ENCODE data around the gene KIF13A. TPM values are rescaled to one million over a fixed set of nuclear protein-coding genes. Genes with fewer than 3 reads are reported as not detected.

KIF13A gene
- total RNA-seq, 1 experiment from 2014 or later = 24.1 TPM

GRCh38 chr6:17851001-17851719 is 136.3 kb downstream of the KIF13A start:
- Mint-ChIP-seq H3K27ac (ENCODE audit: low read depth, unreplicated experiment) (no peak overlapping the region), H3K4me3 (ENCODE audit: unreplicated experiment) (no peak overlapping the region), H3K36me3 (ENCODE audit: insufficient read depth, unreplicated experiment) (peaks cover 37% of the 10 kb centered on the region), H3K27me3 (ENCODE audit: insufficient read depth, unreplicated experiment) (no peaks in the 10 kb centered on the region), H3K4me1 (ENCODE audit: insufficient read depth, unreplicated experiment) (no peaks in the 10 kb centered on the region), H3K9me3 (ENCODE audit: unreplicated experiment) (no peaks in the 10 kb centered on the region)
- DNase-seq (ENCODE audit: unreplicated experiment) = no peak
- BruUV-seq (replicated peaks) = no TSS peak
- POLR2A ChIA-PET = interaction anchor here (0.5 to 1.4 kb wide), 3 partner anchors 11 to 13 kb away, joined by 3 to 5 read pairs (median 4); no protein-coding TSS in a partner anchor
- intact Hi-C loops (cut with micrococcal nuclease) = no loop called here
- TF ChIP-seq, protein P1, sequence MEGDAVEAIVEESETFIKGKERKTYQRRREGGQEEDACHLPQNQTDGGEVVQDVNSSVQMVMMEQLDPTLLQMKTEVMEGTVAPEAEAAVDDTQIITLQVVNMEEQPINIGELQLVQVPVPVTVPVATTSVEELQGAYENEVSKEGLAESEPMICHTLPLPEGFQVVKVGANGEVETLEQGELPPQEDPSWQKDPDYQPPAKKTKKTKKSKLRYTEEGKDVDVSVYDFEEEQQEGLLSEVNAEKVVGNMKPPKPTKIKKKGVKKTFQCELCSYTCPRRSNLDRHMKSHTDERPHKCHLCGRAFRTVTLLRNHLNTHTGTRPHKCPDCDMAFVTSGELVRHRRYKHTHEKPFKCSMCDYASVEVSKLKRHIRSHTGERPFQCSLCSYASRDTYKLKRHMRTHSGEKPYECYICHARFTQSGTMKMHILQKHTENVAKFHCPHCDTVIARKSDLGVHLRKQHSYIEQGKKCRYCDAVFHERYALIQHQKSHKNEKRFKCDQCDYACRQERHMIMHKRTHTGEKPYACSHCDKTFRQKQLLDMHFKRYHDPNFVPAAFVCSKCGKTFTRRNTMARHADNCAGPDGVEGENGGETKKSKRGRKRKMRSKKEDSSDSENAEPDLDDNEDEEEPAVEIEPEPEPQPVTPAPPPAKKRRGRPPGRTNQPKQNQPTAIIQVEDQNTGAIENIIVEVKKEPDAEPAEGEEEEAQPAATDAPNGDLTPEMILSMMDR (IDR thresholded peaks at IDR 0.05; ENCODE audit: unreplicated experiment) = no peak
- CTCF ChIA-PET = interaction anchor here (0.7 kb wide), 1 partner anchor 13 kb away, joined by 3 read pairs; no protein-coding TSS in a partner anchor

DNA sequence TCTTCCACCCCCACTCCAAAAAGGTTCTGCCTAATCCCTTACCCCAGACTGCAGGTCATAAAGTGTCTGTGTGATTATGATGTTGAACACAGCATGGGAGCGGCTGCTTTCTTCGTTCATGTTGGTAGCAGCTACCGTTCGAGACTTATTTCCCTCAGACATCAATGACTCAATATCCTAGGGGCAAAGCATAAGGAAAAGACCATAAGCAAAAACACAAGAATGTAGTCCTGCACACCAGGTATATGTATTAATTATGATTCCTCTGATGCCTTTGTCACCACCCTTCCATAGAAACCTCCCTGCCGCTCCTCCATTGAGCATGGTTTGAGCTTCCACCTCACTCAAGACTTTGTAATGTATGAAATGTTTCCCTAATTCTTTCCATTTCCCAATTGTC is 137.2 kb downstream of the KIF13A start:
- H3K9me3 Mint-ChIP-seq (ENCODE audit: unreplicated experiment) = no peaks in the 10 kb centered on the region
- intact Hi-C loops (cut with micrococcal nuclease) = no loop called here
- no peak overlapping the region for H3K27ac Mint-ChIP-seq (ENCODE audit: low read depth, unreplicated experiment)
- no peaks in the 10 kb centered on the region for H3K27me3 Mint-ChIP-seq (ENCODE audit: insufficient read depth, unreplicated experiment)
- no peak for DNase-seq (ENCODE audit: unreplicated experiment)
- no peaks in the 10 kb centered on the region for H3K4me1 Mint-ChIP-seq (ENCODE audit: insufficient read depth, unreplicated experiment)
- CTCF ChIA-PET = interaction anchor here (0.7 to 1.0 kb wide), 3 partner anchors 19 to 123 kb away, joined by 3 to 5 read pairs (median 4); no protein-coding TSS in a partner anchor
- TF ChIP-seq, protein P1 (IDR thresholded peaks at IDR 0.05; ENCODE audit: unreplicated experiment) = no peak
- H3K36me3 Mint-ChIP-seq (ENCODE audit: insufficient read depth, unreplicated experiment) = peaks cover 34% of the 10 kb centered on the region
- POLR2A ChIA-PET = no interaction called here
- no peak overlapping the region for H3K4me3 Mint-ChIP-seq (ENCODE audit: unreplicated experiment)
- no TSS peak for BruUV-seq (replicated peaks)

DNA sequence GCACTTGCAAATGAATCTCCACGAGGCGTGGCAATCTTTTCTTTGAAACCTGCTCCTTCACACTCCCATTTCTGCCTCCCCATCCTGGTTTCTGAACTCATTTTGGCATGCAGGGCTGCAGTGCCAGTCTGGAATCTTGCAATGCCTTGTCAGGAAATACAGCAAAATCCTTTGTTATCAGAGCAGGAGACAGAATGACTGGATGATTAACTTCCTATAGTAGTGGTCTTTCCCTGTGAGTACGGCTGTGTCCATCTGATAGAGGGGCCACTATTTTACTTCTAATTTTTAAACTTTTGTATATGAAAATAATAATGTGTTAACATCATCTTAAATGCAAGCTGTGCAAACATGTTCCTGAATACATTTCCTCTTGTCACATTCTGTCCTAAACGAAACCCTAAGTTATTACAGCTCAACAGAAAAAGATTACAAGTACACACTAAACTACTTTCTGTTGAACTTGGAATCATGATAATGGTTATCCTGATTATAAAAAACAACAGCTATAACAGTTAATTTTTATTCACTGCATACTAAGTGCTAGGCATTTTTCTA is 140.2 kb downstream of the KIF13A start:
- no TSS peak for BruUV-seq (replicated peaks)
- no peaks in the 10 kb centered on the region for H3K9me3 Mint-ChIP-seq (ENCODE audit: unreplicated experiment)
- no peak overlapping the region for H3K27ac Mint-ChIP-seq (ENCODE audit: low read depth, unreplicated experiment)
- POLR2A ChIA-PET = interaction anchor here (0.7 to 1.9 kb wide), 2 partner anchors 17 to 43 kb away, joined by 3 to 5 read pairs; no protein-coding TSS in a partner anchor
- no peaks in the 10 kb centered on the region for H3K27me3 Mint-ChIP-seq (ENCODE audit: insufficient read depth, unreplicated experiment)
- no peaks in the 10 kb centered on the region for H3K4me1 Mint-ChIP-seq (ENCODE audit: insufficient read depth, unreplicated experiment)
- peaks cover 35% of the 10 kb centered on the region for H3K36me3 Mint-ChIP-seq (ENCODE audit: insufficient read depth, unreplicated experiment)
- CTCF ChIA-PET = no interaction called here
- TF ChIP-seq, protein P1 (IDR thresholded peaks at IDR 0.05; ENCODE audit: unreplicated experiment) = no peak
- H3K4me3 Mint-ChIP-seq (ENCODE audit: unreplicated experiment) = no peak overlapping the region
- intact Hi-C loops (cut with micrococcal nuclease) = no loop called here
- DNase-seq (ENCODE audit: unreplicated experiment) = no peak

DNA sequence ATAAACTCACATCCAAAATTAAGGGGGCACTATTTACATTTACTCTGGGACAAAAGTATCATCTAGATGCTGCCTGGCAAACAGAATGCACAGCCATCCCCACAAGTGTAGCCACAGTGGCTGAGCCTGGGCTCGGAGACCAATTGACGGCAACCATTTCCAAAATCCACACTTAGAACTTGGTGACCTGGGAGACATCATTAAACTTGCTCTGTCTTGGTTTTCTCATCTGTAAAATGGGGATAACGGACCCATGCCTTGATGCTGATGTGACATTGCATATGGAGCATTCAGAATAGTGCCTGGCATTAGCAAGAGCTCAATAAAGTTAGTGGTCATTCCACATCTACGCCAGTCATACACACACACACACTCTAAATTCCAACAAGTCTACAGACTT is 140.7 kb downstream of the KIF13A start:
- H3K36me3 Mint-ChIP-seq (ENCODE audit: insufficient read depth, unreplicated experiment) = peaks cover 35% of the 10 kb centered on the region
- CTCF ChIA-PET = no interaction called here
- BruUV-seq (replicated peaks) = no TSS peak
- H3K9me3 Mint-ChIP-seq (ENCODE audit: unreplicated experiment) = no peaks in the 10 kb centered on the region
- POLR2A ChIA-PET = interaction anchor here (1.9 kb wide), 1 partner anchor 17 kb away, joined by 5 read pairs; no protein-coding TSS in a partner anchor
- H3K4me1 Mint-ChIP-seq (ENCODE audit: insufficient read depth, unreplicated experiment) = no peaks in the 10 kb centered on the region
- intact Hi-C loops (cut with micrococcal nuclease) = no loop called here
- H3K27ac Mint-ChIP-seq (ENCODE audit: low read depth, unreplicated experiment) = no peak overlapping the region
- no peaks in the 10 kb centered on the region for H3K27me3 Mint-ChIP-seq (ENCODE audit: insufficient read depth, unreplicated experiment)
- TF ChIP-seq, protein P1 (IDR thresholded peaks at IDR 0.05; ENCODE audit: unreplicated experiment) = no peak
- no peak overlapping the region for H3K4me3 Mint-ChIP-seq (ENCODE audit: unreplicated experiment)
- no peak for DNase-seq (ENCODE audit: unreplicated experiment)
